OCI-LY7 (cell line): ENCODE data around the gene METTL26.

Experiments used
- CTCF ChIP-seq: fragments of 200-600 bp; sonication (generic); conservative IDR thresholded peaks from 2 replicates; pipeline ENCODE4 v1.5.1; 2014; ENCODE audit warnings: mild to moderate bottlenecking, antibody characterized with exemption, low read length, moderate library complexity, mixed read lengths
- EZH2phosphoT487 ChIP-seq: fragments of 200-600 bp; sonication (generic); IDR thresholded peaks from 2 replicates; pipeline ENCODE4 v1.6.1; 2018; ENCODE audit warnings: low read depth, borderline replicate concordance, mild to moderate bottlenecking, mixed run types, antibody characterized with exemption, low read length, moderate library complexity, mixed read lengths

- TF ChIP-seq CTCF (no peak), EZH2phosphoT487 (no peak)
These were observed 40.0 kb downstream of the METTL26 start for GRCh38 chr16:595942-596735.
